ENCODE data around the gene CDH22. TPM values are rescaled to one million over a fixed set of nuclear protein-coding genes. Genes with fewer than 3 reads are reported as not detected.

Gene CDH22
- total and polyA plus RNA-seq, 7 donors: 0.11 to 1.4 (median 0.53) TPM

GRCh38 chr20:46261456-46262253 lies 46.6 kb downstream of the CDH22 start:
- H3K4me3 ChIP-seq: no peak overlapping the region
- WGBS, 3 donors: 56 to 67% (median 57%) methylated on average over 12 of the region's 12 CpGs
- peaks cover 0 to 16% (median 0%) of the 10 kb centered on the region in 3 donors for H3K27me3 ChIP-seq (ENCODE audit: insufficient read depth in 3 of 3, low read length in 2 of 3)
- no peaks in the 10 kb centered on the region for H3K4me1 ChIP-seq
- no peaks in the 10 kb centered on the region for H3K9me3 ChIP-seq
- no peak for TF ChIP-seq CTCF (IDR thresholded peaks at IDR 0.05)
- H3K27ac ChIP-seq: peak overlapping the region; percentile 59
- H3K36me3 ChIP-seq (ENCODE audit: insufficient read depth in 1 of 2, low read depth in 1 of 2): no peaks in the 10 kb centered on the region
- DNase-seq (no peak), ATAC-seq (peak; percentile 5 to 45 (median 36))
- intact Hi-C loops (cut with DNase I): no loop called here

GRCh38 chr20:46260936-46261454 lies 47.3 kb downstream of the CDH22 start:
- DNase-seq: no peak
- Histone ChIP-seq H3K36me3 (ENCODE audit: insufficient read depth in 1 of 2, low read depth in 1 of 2) (no peaks in the 10 kb centered on the region), H3K4me3 (no peak overlapping the region), H3K4me1 (no peaks in the 10 kb centered on the region), H3K9me3 (no peaks in the 10 kb centered on the region), H3K27me3 (ENCODE audit: insufficient read depth in 3 of 3, low read length in 2 of 3) (peaks cover 0 to 12% (median 0%) of the 10 kb centered on the region in 3 donors), H3K27ac (peak overlapping the region; percentile 59)
- 48 to 76% (median 56%) methylated on average over 1 of the region's 1 CpG for WGBS, 3 donors
- no peak for TF ChIP-seq CTCF (IDR thresholded peaks at IDR 0.05)
- peak; percentile 22 to 68 (median 44) for ATAC-seq
- intact Hi-C loops (cut with DNase I): no loop called here

GRCh38 chr20:46260480-46260879 lies 47.8 kb downstream of the CDH22 start:
- TF ChIP-seq CTCF (IDR thresholded peaks at IDR 0.05): no peak
- Histone ChIP-seq H3K4me1 (no peaks in the 10 kb centered on the region), H3K9me3 (no peaks in the 10 kb centered on the region), H3K4me3 (no peak overlapping the region), H3K27ac (peak overlapping the region; percentile 59), H3K27me3 (ENCODE audit: insufficient read depth in 3 of 3, low read length in 2 of 3) (peaks cover 0 to 9% (median 0%) of the 10 kb centered on the region in 3 donors), H3K36me3 (ENCODE audit: insufficient read depth in 1 of 2, low read depth in 1 of 2) (no peaks in the 10 kb centered on the region)
- DNase-seq (peak; percentile 76 to 91), ATAC-seq (peak; percentile 90 to 93 (median 92))
- WGBS, 3 donors: 23 to 57% (median 42%) methylated on average over 3 of the region's 3 CpGs
- intact Hi-C loops (cut with DNase I): no loop called here

- DNase-seq (no peak), ATAC-seq (no peak)
- 86 to 96% (median 93%) methylated on average over 1 of the region's 1 CpG for WGBS, 3 donors
- no peak for TF ChIP-seq CTCF (IDR thresholded peaks at IDR 0.05)
- Histone ChIP-seq H3K27ac (no peak overlapping the region), H3K4me3 (no peak overlapping the region), H3K9me3 (no peaks in the 10 kb centered on the region), H3K4me1 (no peaks in the 10 kb centered on the region), H3K36me3 (ENCODE audit: insufficient read depth in 1 of 2, low read depth in 1 of 2) (no peaks in the 10 kb centered on the region), H3K27me3 (ENCODE audit: insufficient read depth in 3 of 3, low read length in 2 of 3) (peaks cover 0 to 12% (median 0%) of the 10 kb centered on the region in 3 donors)
- intact Hi-C loops (cut with DNase I): no loop called here
Observed at GRCh38 chr20:46259260-46259859, 48.9 kb downstream of the CDH22 start.

Data from psoas muscle (tissue), 8 donors.